GM23338 (cell line): ENCODE results near the gene NPAS2. TPM values are rescaled to one million over a fixed set of nuclear protein-coding genes. Genes with fewer than 3 reads are reported as not detected.

Experiments used
- ATAC-seq: fragments of 200-7000 bp; cut with Tn5 transposase; 3 replicates; pipeline ENCODE4 v1.9.1; 2020
- DNase-seq: peaks from one replicate; pipeline ENCODE4 v3.0.0-alpha.2; 2015; ENCODE audit warnings: low spot score
- H2AFZ ChIP-seq: fragments of 200-600 bp; sonication (generic); 2 replicates; pipeline ENCODE4 v1.8.0; 2016; ENCODE audit warnings: antibody characterized with exemption, mild to moderate bottlenecking, moderate library complexity
- H3F3A ChIP-seq: fragments of 200-600 bp; sonication (generic); replicated peaks from 2 replicates; pipeline ENCODE4 v1.8.0; 2017; ENCODE audit warnings: antibody characterized with exemption, mixed run types, low read depth
- H3K27ac ChIP-seq: fragments of 200-600 bp; sonication (generic); 2 replicates; pipeline ENCODE4 v1.6.1; 2016; ENCODE audit warnings: low read depth
- H3K27me3 ChIP-seq: fragments of 200-600 bp; sonication (generic); 2 replicates; pipeline ENCODE4 v1.8.0; 2016; ENCODE audit warnings: mild to moderate bottlenecking, mixed run types, moderate library complexity; ENCODE audit not compliant: insufficient read depth
- H3K36me3 ChIP-seq: fragments of 200-600 bp; sonication (generic); 2 replicates; pipeline ENCODE4 v1.8.0; 2016; ENCODE audit warnings: mild to moderate bottlenecking; ENCODE audit not compliant: insufficient read depth
- H3K4me1 ChIP-seq: fragments of 200-600 bp; sonication (generic); 2 replicates; pipeline ENCODE4 v1.8.0; 2016; ENCODE audit warnings: mild to moderate bottlenecking, moderate library complexity; ENCODE audit not compliant: insufficient read depth
- H3K4me2 ChIP-seq: fragments of 200-600 bp; sonication (generic); 2 replicates; pipeline ENCODE4 v1.7.1; 2017; ENCODE audit warnings: mixed run types
- H3K4me3 ChIP-seq: fragments of 200-600 bp; sonication (generic); 2 replicates; pipeline ENCODE4 v1.6.1; 2016; ENCODE audit warnings: mixed run types
- H3K79me2 ChIP-seq: fragments of 200-600 bp; sonication (generic); replicated peaks from 2 replicates; pipeline ENCODE4 v1.8.0; 2017; ENCODE audit warnings: mild to moderate bottlenecking; ENCODE audit not compliant: insufficient read depth
- H3K9me2 ChIP-seq: fragments of 200-600 bp; sonication (generic); 2 replicates; pipeline ENCODE4 v1.8.0; 2017; ENCODE audit not compliant: insufficient read depth
- H4K20me1 ChIP-seq: fragments of 200-600 bp; sonication (generic); replicated peaks from 2 replicates; pipeline ENCODE4 v1.8.0; 2017; ENCODE audit warnings: mild to moderate bottlenecking; ENCODE audit not compliant: insufficient read depth
- H3K27ac Mint-ChIP-seq: 2 replicates; pipeline ENCODE4 v1.8.0; 2020; ENCODE audit warnings: inconsistent platforms, mild to moderate bottlenecking, moderate library complexity, mixed read lengths
- H3K27me3 Mint-ChIP-seq: 3 replicates; pipeline ENCODE4 v1.8.0; 2022; ENCODE audit warnings: low read depth, mild to moderate bottlenecking, moderate library complexity, mixed read lengths, inconsistent platforms; ENCODE audit not compliant: insufficient read depth, poor library complexity
- H3K36me3 Mint-ChIP-seq: 3 replicates; pipeline ENCODE4 v1.8.0; 2021; ENCODE audit warnings: low read depth, mild to moderate bottlenecking, inconsistent platforms, moderate library complexity, mixed read lengths
- H3K4me1 Mint-ChIP-seq: 3 replicates; pipeline ENCODE4 v1.8.0; 2020; ENCODE audit warnings: mild to moderate bottlenecking, inconsistent platforms, mixed read lengths
- H3K4me3 Mint-ChIP-seq: 3 replicates; pipeline ENCODE4 v1.8.0; 2021; ENCODE audit warnings: moderate library complexity, mild to moderate bottlenecking, inconsistent platforms, mixed read lengths
- H3K9me3 Mint-ChIP-seq: 3 replicates; pipeline ENCODE4 v1.8.0; 2020; ENCODE audit warnings: moderate library complexity, mild to moderate bottlenecking, inconsistent platforms, mixed read lengths
- CTCF ChIP-seq, 2 experiments: fragments of 200-600 bp in 1 of 2; sonication (generic) in 1 of 2; conservative IDR thresholded peaks; 2 replicates each; pipeline versions ENCODE4 v1.5.1 to v1.6.1; 2016 to 2017; ENCODE audit warnings: antibody characterized with exemption in 2 of 2, low read depth in 2 of 2, mild to moderate bottlenecking in 2 of 2, moderate library complexity in 1 of 2
- JUNB ChIP-seq: IDR thresholded peaks from one replicate; pipeline ENCODE4 v1.6.1; 2016; ENCODE audit warnings: antibody characterized with exemption; ENCODE audit not compliant: unreplicated experiment
- NANOG ChIP-seq: IDR thresholded peaks from 2 replicates; pipeline ENCODE4 v1.6.1; 2016; ENCODE audit warnings: antibody characterized with exemption, borderline replicate concordance
- POLR2AphosphoS5 ChIP-seq: IDR thresholded peaks from 2 replicates; pipeline ENCODE4 v1.6.1; 2016; ENCODE audit warnings: antibody characterized with exemption, low read depth
- ZNF114 ChIP-seq: fragments of 250-450 bp; sonication (Bioruptor Pico); IDR thresholded peaks from 2 replicates; pipeline ENCODE4 v1.5.0; 2020; ENCODE audit warnings: mild to moderate bottlenecking, moderate library complexity
- ZNF331 ChIP-seq: fragments of 250-450 bp; sonication (Bioruptor Pico); IDR thresholded peaks from 2 replicates; pipeline ENCODE4 v1.5.0; 2020; ENCODE audit warnings: low read depth, mild to moderate bottlenecking, moderate library complexity
- ZNF462 ChIP-seq: fragments of 250-450 bp; sonication (Bioruptor Pico); IDR thresholded peaks from 2 replicates; pipeline ENCODE4 v1.5.0; 2020; ENCODE audit warnings: mild to moderate bottlenecking, moderate library complexity
- polyA plus RNA-seq: library from polyadenylated mRNA; unstranded; fragments of >200 nt; fragmentation: Nextera tagmentation; extraction: Ambion mirVana; gene quantifications from 2 replicates; pipeline ENCODE4 v1.2.1, GENCODE V29; 2016
- total RNA-seq: library from RNA; depleted of rRNA; stranded (reverse); fragments of >200 nt; shearing (Covaris generic); gene quantifications from 2 replicates; pipeline ENCODE4 v1.2.3, GENCODE V29; 2014

The NPAS2 gene
- total and polyA plus RNA-seq, 2 experiments from 2014 or later: 0.56 to 1.1 TPM

GRCh38 chr2:101017371-101017770 is 197.4 kb downstream of the NPAS2 start (continued):
- no peak for TF ChIP-seq ZNF462
- TF ChIP-seq ZNF331 (CRISPR knock-in tag): no peak

- no peak overlapping the region for H3K27ac ChIP-seq
- Mint-ChIP-seq H3K27ac (no peak overlapping the region), H3K4me1 (no peaks in the 10 kb centered on the region), H3K4me3 (no peak overlapping the region), H3K9me3 (no peaks in the 10 kb centered on the region; the same call in 2 of the 3 replicates), H3K36me3 (peaks cover 62% of the 10 kb centered on the region), H3K27me3 (no peaks in the 10 kb centered on the region)
- ATAC-seq: no peak
- H3K9me2 ChIP-seq: no peaks in the 10 kb centered on the region
- no peak for DNase-seq
- no peak overlapping the region for H2AFZ ChIP-seq
- peaks cover 10% of the 10 kb centered on the region; the same call in 1 of the 2 replicates for H4K20me1 ChIP-seq
- H3K79me2 ChIP-seq: no peaks in the 10 kb centered on the region; the same call in 1 of the 2 replicates
- H3K4me2 ChIP-seq: no peak overlapping the region
- 0 out of 2 replicates have a peak, but pooled peaks cover 5% of the 10 kb centered on the region for H3K36me3 ChIP-seq
- no peaks in the 10 kb centered on the region for H3K27me3 ChIP-seq
- 0 out of 2 replicates have a peak, but pooled peaks cover 3% of the 10 kb centered on the region for H3F3A ChIP-seq
- no peaks in the 10 kb centered on the region for H3K4me1 ChIP-seq
- no peak overlapping the region for H3K4me3 ChIP-seq
- TF ChIP-seq POLR2AphosphoS5: no peak
- TF ChIP-seq NANOG: no peak
- TF ChIP-seq ZNF114 (CRISPR knock-in tag): no peak
- no peak for TF ChIP-seq JUNB
- no peak for TF ChIP-seq ZNF462
- TF ChIP-seq CTCF (conservative IDR thresholded peaks at IDR 0.05; ENCODE audit: low read depth in 2 of 2): no peak
Observed at GRCh38 chr2:101018934-101019333, 199.0 kb downstream of the NPAS2 start.
